A673 (cell line): ENCODE data around the gene ZMPSTE24. TPM values are rescaled to one million over a fixed set of nuclear protein-coding genes. Genes with fewer than 3 reads are reported as not detected.

Experiments
- BruUV-seq: library from RNA; stranded (reverse); fragments of 400-500 nt; replicated peaks from 2 replicates; lab custom pipeline; 2021; lab: Mats Ljungman, UMichigan
- CTCF ChIA-PET: fragments of 300-600 bp; sonication (Branson Sonifier 250); formaldehyde crosslinking; loops from one replicate; lab custom pipeline; 2022; ENCODE audit warnings: antibody characterized with exemption; lab: Charles Lee
- POLR2A ChIA-PET: fragments of 300-600 bp; sonication (Branson Sonifier 250); formaldehyde crosslinking; loops from one replicate; lab custom pipeline; 2022; ENCODE audit warnings: antibody characterized with exemption; ENCODE audit not compliant: low non-redundant PET; lab: Charles Lee
- DNase-seq: peaks from one replicate; pipeline ENCODE4 v3.0.0-alpha.2; 2015; ENCODE audit warnings: low spot score
- H3K27ac ChIP-seq: fragments of 200-600 bp; sonication (generic); 2 replicates; pipeline ENCODE4 v1.5.1; 2016; ENCODE audit warnings: mixed run types, low read depth, mild to moderate bottlenecking, mixed read lengths, antibody characterized with exemption, low read length; ENCODE audit not compliant: poor library complexity, severe bottlenecking
- H3K27me3 ChIP-seq: fragments of 200-600 bp; sonication (generic); replicated peaks from 2 replicates; pipeline ENCODE4 v1.6.1; 2017; ENCODE audit warnings: mixed run types, low read depth, mild to moderate bottlenecking, mixed read lengths, antibody characterized with exemption, low read length; ENCODE audit not compliant: insufficient read depth, poor library complexity
- H3K36me3 ChIP-seq: fragments of 200-600 bp; sonication (generic); 2 replicates; pipeline ENCODE4 v1.6.1; 2016; ENCODE audit warnings: mixed run types, mild to moderate bottlenecking, mixed read lengths, antibody characterized with exemption, low read length; ENCODE audit not compliant: insufficient read depth, poor library complexity, severe bottlenecking
- H3K4me1 ChIP-seq: fragments of 200-600 bp; sonication (generic); 2 replicates; pipeline ENCODE4 v1.6.1; 2017; ENCODE audit warnings: mixed run types, mild to moderate bottlenecking, mixed read lengths, antibody characterized with exemption, low read length; ENCODE audit not compliant: insufficient read depth, poor library complexity, severe bottlenecking
- H3K4me3 ChIP-seq: fragments of 200-600 bp; sonication (generic); 2 replicates; pipeline ENCODE4 v1.5.1; 2016; ENCODE audit warnings: low read depth, mixed run types, mild to moderate bottlenecking, mixed read lengths, low read length; ENCODE audit not compliant: poor library complexity, severe bottlenecking
- H3K9me3 ChIP-seq: fragments of 200-600 bp; sonication (generic); 2 replicates; pipeline ENCODE4 v1.6.1; 2016; ENCODE audit warnings: mixed run types, low read depth, mild to moderate bottlenecking, mixed read lengths, antibody characterized with exemption, low read length; ENCODE audit not compliant: poor library complexity, severe bottlenecking
- CTCF ChIP-seq: fragments of 300-800, 200-600 bp; sonication (generic); conservative IDR thresholded peaks from 2 replicates; pipeline ENCODE4 v1.5.1; 2017; ENCODE audit warnings: low read depth, mild to moderate bottlenecking, antibody characterized with exemption, low read length, moderate library complexity, mixed read lengths
- EZH2 ChIP-seq: fragments of 200-600 bp; sonication (generic); IDR thresholded peaks from 2 replicates; pipeline ENCODE4 v1.6.1; 2017; ENCODE audit warnings: borderline replicate concordance, low read depth, mild to moderate bottlenecking, mixed read lengths, antibody characterized with exemption, low read length; ENCODE audit not compliant: poor library complexity, severe bottlenecking
- intact Hi-C: fragments of 100-400 bp; cut with micrococcal nuclease; formaldehyde crosslinking; loops from one replicate; pipeline ENCODE4 v1.10.0; 2022; ENCODE audit not compliant: unreplicated experiment
- total RNA-seq: library from RNA; stranded (reverse); gene quantifications from 2 replicates; pipeline ENCODE4 v1.2.3, GENCODE V29; 2021

The ZMPSTE24 gene
- total RNA-seq, 1 experiment from 2014 or later = 72.1 TPM

- CTCF ChIA-PET = no interaction called here
- no peak overlapping the region for H3K27ac ChIP-seq
- DNase-seq = no peak
- intact Hi-C loops = no loop called here
- POLR2A ChIA-PET = no interaction called here
- H3K4me1 ChIP-seq = no peaks in the 10 kb centered on the region
- H3K27me3 ChIP-seq = no peaks in the 10 kb centered on the region
- no peaks in the 10 kb centered on the region for H3K36me3 ChIP-seq
- TF ChIP-seq CTCF (no peak), EZH2 (no peak)
- no peaks in the 10 kb centered on the region for H3K9me3 ChIP-seq
- H3K4me3 ChIP-seq = no peak overlapping the region
- BruUV-seq = no TSS peak
Observed at GRCh38 chr1:40245686-40246085, 12.3 kb upstream of the ZMPSTE24 start.

DNA sequence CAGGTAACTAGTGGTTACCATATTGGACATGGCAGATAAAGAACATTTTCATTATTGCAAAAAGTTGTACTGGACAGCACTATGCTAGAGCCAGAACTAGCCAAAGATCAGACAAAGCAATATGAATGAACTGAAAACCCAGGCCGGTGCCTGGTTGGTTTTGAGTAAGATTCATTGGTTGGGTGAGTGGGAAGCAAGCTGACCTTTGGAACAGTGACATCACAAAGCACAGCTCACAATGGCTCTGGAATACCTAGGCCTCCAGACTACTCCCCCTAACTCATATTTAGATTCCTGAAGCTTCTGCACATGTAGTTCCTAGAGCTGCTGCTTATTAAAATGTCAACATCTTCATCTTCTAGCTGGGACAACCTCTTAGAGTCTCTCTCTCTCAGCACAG, 10.4 kb upstream of the ZMPSTE24 start, which contains the start of gene TMCO2:
Gene TMCO2, plus strand, starts transcription at position 283 of the 400 bp plus-strand sequence. Its CDS starts 57 bp downstream, at position 340.
- CTCF ChIA-PET = no interaction called here
- no peaks in the 10 kb centered on the region for H3K36me3 ChIP-seq
- H3K4me1 ChIP-seq = no peaks in the 10 kb centered on the region
- H3K27ac ChIP-seq = no peak within 1 kb of the TSS
- intact Hi-C loops = no loop called here
- H3K4me3 ChIP-seq = no peak within 1 kb of the TSS
- BruUV-seq = no TSS peak
- DNase-seq = no peak
- POLR2A ChIA-PET = no interaction called here
- no peaks in the 10 kb centered on the region for H3K27me3 ChIP-seq
- no peak for TF ChIP-seq CTCF
- TF ChIP-seq EZH2 = no peak
- no peaks in the 10 kb centered on the region for H3K9me3 ChIP-seq

- POLR2A ChIA-PET = no interaction called here
- BruUV-seq = no TSS peak
- intact Hi-C loops = no loop called here
Observed at GRCh38 chr1:40248412-40248811, 9.6 kb upstream of the ZMPSTE24 start.

More at GRCh38 chr1:40248412-40248811, 9.6 kb upstream of the ZMPSTE24 start:
- H3K9me3 ChIP-seq = no peaks in the 10 kb centered on the region
- TF ChIP-seq CTCF (no peak), EZH2 (no peak)
- DNase-seq = no peak
- CTCF ChIA-PET = no interaction called here
- no peak overlapping the region for H3K27ac ChIP-seq
- H3K27me3 ChIP-seq = no peaks in the 10 kb centered on the region
- H3K4me1 ChIP-seq = no peaks in the 10 kb centered on the region
- H3K4me3 ChIP-seq = no peak overlapping the region
- no peaks in the 10 kb centered on the region for H3K36me3 ChIP-seq
